Measurements from ENCODE around the gene EXOC3. TPM values are rescaled to one million over a fixed set of nuclear protein-coding genes. Genes with fewer than 3 reads are reported as not detected.

The EXOC3 gene
- total RNA-seq, 2 experiments from 2014 or later: 67.7 to 68.8 TPM

DNA sequence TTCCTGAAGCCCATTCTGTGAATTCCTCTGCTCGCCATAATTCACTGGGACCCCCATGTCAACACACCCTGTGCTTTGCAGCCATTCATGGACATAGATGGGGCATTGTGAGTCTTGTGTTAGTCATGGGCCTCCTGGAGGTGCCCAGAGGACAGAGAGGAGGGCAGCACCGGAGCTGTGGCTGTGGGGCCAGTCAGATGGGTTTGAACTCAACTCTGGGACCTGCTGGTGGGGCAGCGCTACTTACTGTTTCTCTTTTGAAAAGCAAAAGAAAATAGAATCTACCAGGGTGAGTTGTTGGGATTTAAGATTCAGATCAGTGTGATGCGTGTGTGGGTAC is 11.3 kb upstream of the EXOC3 start:
- CTCF ChIA-PET: interaction anchor here (0.6 to 3.1 kb wide), 11 partner anchors 10 to 243 kb away, joined by 3 to 34 read pairs (median 4); partner anchors contain the start of gene PDCD6
- H3K27me3 Mint-ChIP-seq: no peaks in the 10 kb centered on the region
- no peak overlapping the region for H3K27ac Mint-ChIP-seq

DNA sequence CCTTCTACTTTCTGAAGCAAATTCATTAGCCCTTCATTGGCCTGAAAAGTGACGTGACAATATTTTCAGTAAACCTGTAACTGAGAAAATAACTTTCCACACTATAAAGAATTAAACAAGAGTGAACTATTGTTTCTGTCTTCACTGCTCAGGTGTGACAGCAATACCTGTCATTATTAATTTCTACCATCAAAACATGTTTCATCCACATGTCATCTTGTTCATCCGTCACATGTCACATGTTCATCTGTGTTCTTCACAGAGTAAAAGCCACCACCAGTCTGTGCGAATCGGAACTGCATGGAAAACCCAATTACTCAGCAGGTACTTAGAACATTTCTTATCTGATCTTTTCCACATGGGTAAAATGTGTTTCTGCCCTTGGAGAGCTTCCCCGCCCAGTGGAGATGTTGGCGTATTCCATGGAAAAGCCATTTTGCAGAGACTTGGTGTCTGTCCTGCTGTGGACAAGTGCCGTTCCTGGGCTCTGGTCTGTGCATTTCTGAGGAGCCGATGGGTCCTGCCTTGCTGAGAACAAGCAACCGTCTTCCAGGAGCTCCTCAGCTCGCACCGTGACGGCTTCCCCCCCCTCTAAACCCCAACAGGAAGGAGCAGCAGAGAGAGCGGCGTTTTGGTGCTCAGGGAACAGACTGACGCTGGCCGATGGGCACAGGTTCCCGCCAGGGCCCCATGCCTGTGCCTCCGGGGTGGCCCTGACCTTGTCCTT is 10.6 kb upstream of the EXOC3 start:
- ChIA-PET CTCF (interaction anchor here (1.4 to 3.1 kb wide), 4 partner anchors 10 to 244 kb away, joined by 3 to 34 read pairs (median 7); no protein-coding TSS in a partner anchor), POLR2A (no interaction called here)
- peak; percentile 12 for DNase-seq
- Mint-ChIP-seq H3K9me3 (no peaks in the 10 kb centered on the region), H3K4me1 (no peaks in the 10 kb centered on the region), H3K4me3 (no peak overlapping the region), H3K27me3 (no peaks in the 10 kb centered on the region), H3K36me3 (ENCODE audit: low read depth) (peaks cover 8% of the 10 kb centered on the region), H3K27ac (no peak overlapping the region)

More for the DNA sequence above, 11.3 kb upstream of the EXOC3 start:
- no peaks in the 10 kb centered on the region for H3K9me3 Mint-ChIP-seq
- POLR2A ChIA-PET: interaction anchor here (0.7 to 1.2 kb wide), 2 partner anchors 10 to 115 kb away, joined by 3 to 5 read pairs; no protein-coding TSS in a partner anchor
- DNase-seq: peak; percentile 14
- no peaks in the 10 kb centered on the region for H3K4me1 Mint-ChIP-seq
- H3K36me3 Mint-ChIP-seq (ENCODE audit: low read depth): peaks cover 8% of the 10 kb centered on the region
- H3K4me3 Mint-ChIP-seq: no peak overlapping the region

DNA sequence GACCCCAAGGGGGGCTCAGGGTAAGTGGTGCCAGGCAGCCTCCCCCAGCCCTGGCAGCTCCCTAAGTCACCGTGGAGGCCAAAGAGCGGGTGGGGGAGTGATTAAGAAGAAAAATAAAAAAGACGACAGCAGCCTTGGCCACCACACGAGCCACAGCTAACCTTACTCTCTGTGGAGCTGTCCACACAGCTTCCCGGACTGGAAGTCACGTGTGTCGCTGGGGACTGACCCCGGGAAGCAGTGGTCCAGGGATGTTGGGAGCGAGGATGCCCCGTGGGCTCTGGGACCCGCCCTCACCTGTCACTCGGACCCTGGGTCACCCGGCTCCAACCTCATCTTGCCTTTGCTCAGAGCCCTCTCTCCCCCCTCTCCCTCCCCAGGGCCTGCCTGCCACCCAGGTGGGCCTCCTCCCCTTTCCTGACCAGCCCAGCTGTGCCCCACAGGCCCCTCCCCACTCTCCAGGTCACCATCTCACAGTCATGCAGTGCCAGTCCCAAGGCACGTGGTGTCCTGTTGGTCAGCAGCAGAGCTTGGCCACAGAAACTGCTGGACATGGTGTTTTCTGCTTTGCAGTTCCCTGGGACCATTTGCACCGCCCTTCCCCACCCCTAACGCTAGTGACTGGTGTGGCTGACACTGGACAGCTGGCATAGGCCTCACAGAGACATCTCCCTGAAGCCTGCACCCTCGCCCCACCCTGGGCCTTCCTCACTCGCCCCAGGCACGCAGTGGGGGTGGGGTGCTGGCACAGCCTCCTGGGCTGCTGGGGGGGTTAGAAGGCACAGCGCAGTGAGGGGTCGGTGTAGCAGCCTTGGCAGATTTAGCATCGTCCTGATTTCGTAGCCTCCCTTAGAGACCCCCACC is 9.8 kb upstream of the EXOC3 start:
- POLR2A ChIA-PET: no interaction called here

DNA sequence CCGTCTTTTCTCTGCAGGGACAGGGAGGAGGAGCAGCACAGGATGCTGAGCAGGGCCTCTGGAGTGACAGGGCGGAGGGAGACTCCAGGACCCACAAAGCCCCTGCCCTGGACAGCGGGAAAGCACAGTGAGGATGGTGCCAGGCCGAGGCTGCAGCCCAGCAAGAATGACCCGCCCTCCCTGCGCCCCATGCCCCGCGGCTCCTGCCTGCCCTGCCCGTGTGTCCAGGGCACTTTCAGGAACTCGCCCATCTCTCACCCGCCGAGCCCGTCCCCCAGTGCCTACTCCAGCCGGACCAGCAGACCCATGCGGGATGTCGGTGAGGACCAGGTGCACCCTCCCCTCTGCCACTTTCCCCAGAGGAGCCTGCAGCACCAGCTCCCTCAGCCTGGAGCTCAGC is 9.1 kb upstream of the EXOC3 start:
- ChIA-PET CTCF (no interaction called here), POLR2A (no interaction called here)
- Mint-ChIP-seq H3K27me3 (no peaks in the 10 kb centered on the region), H3K4me3 (no peak overlapping the region), H3K27ac (no peak overlapping the region), H3K9me3 (no peaks in the 10 kb centered on the region), H3K36me3 (ENCODE audit: low read depth) (peaks cover 4% of the 10 kb centered on the region), H3K4me1 (no peaks in the 10 kb centered on the region)
- DNase-seq: no peak

More for the DNA sequence above, 9.8 kb upstream of the EXOC3 start:
- no peaks in the 10 kb centered on the region for H3K9me3 Mint-ChIP-seq
- CTCF ChIA-PET: interaction anchor here (3.1 kb wide), 1 partner anchor 116 kb away, joined by 34 read pairs; no protein-coding TSS in a partner anchor
- H3K4me3 Mint-ChIP-seq: no peak overlapping the region
- H3K27ac Mint-ChIP-seq: no peak overlapping the region
- H3K36me3 Mint-ChIP-seq (ENCODE audit: low read depth): peaks cover 4% of the 10 kb centered on the region
- peak; percentile 14 for DNase-seq
- no peaks in the 10 kb centered on the region for H3K4me1 Mint-ChIP-seq
- H3K27me3 Mint-ChIP-seq: no peaks in the 10 kb centered on the region

DNA sequence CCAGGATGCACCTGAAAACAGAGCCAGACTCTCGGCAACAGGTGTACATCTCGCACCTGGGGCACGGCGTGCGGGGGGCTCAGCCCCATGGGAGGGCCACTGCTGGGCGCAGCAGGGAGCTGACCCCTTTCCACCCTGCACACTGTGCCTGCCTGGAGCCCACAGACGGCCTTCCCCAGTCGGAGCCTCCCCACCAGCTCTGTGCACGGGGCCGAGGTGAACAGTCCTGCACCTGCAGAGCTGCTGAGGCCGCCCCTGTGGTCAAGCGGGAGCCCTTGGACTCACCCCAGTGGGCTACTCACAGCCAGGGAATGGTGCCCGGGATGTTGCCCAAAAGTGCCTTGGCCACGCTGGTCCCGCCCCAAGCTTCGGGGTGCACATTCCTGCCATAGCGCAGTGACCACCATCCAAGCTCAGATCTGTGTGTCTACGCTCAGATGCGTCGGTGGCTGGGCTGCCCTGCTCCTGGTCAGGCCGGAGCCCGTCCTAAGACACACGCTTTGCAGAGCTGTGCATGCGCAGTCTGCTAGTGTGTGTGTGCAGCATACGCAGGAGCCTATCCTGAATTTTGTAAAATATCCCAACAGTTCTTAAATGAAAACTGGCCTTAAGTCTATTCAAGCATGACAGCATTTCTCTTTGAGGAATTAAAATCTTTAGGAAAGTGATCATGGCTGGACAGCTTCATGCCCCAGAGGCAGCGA is 8.4 kb upstream of the EXOC3 start:
- Mint-ChIP-seq H3K9me3 (no peaks in the 10 kb centered on the region), H3K4me3 (no peak overlapping the region), H3K36me3 (ENCODE audit: low read depth) (peaks cover 4% of the 10 kb centered on the region), H3K4me1 (no peaks in the 10 kb centered on the region), H3K27me3 (no peaks in the 10 kb centered on the region), H3K27ac (no peak overlapping the region)
- POLR2A ChIA-PET: interaction anchor here (0.9 to 1.0 kb wide), 2 partner anchors 12 to 39 kb away, joined by 3 read pairs; no protein-coding TSS in a partner anchor
- no peak for DNase-seq
- CTCF ChIA-PET: interaction anchor here (0.9 to 1.2 kb wide), 2 partner anchors 11 to 149 kb away, joined by 3 read pairs; no protein-coding TSS in a partner anchor

DNA sequence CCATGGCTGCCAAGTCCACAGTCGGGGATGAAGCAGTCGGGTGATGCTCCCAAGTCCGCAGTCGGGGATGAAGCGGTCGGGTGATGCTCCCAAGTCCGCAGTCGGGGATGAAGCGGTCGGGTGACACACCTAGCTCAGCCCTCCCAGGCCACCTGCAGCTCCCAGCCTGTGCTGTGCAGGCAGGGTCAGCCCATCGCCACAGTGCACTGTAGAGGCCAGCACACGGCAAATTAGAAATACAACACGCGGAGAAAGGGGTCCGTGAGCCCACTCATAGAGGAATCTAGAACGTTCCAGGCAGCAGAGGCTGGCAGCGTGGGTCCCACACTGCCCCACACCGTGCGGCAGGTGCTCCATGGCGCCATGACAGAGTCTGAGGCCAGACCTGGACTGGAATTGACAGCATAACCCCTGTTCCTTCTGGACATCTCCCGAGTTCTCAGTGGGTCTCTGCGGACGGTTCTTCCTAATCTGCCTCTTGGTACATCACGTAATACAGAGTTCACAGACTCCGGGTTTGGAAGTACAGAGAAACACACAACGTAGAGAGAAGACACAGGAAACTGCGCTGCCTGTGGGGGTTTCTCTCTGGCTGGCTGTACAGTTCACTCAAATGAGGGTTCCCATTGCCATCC is 7.7 kb upstream of the EXOC3 start:
- H3K9me3 Mint-ChIP-seq: no peaks in the 10 kb centered on the region
- H3K27me3 Mint-ChIP-seq: no peaks in the 10 kb centered on the region
- ChIA-PET CTCF (interaction anchor here (0.9 to 1.2 kb wide), 2 partner anchors 11 to 149 kb away, joined by 3 read pairs; no protein-coding TSS in a partner anchor), POLR2A (interaction anchor here (0.9 to 1.0 kb wide), 2 partner anchors 11 to 40 kb away, joined by 3 read pairs; no protein-coding TSS in a partner anchor)
- no peaks in the 10 kb centered on the region for H3K4me1 Mint-ChIP-seq
- no peak overlapping the region for H3K27ac Mint-ChIP-seq
- no peak overlapping the region for H3K4me3 Mint-ChIP-seq
- no peak for DNase-seq
- H3K36me3 Mint-ChIP-seq (ENCODE audit: low read depth): no peaks in the 10 kb centered on the region

DNA sequence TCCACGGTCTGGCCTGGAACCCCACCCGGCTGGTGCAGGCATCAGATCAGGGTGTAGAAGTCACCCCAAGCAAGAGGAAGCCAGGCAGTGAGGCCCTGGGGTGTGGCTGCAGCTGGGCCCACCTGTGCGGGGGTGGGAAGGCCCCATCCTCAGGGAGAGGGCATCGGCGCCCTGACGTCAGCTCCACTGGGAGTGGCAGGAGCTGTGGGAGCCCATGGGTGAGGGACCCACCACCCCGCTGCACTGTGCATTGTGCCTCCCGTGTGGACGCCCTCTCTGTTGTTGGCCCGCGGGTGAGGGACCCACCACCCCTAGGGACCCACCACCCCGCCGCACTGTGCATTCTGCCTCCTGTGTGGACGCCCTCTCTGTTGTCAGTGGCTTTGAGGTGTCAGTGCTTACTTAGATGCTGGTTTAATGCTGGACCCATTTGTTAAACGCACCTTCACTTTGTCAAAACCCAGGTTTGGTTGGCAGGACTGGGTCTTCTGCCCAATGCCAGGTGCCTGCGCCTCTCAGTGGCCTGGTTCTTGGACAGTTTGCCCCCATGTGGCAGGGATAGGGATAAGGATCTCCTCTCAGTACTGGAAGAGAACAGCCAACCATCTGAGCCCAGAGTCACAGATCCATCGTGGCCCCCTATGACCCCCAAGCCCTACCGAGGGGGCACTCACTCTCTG is 6.9 kb upstream of the EXOC3 start:
- CTCF ChIA-PET: interaction anchor here (0.6 to 1.2 kb wide), 2 partner anchors 10 to 268 kb away, joined by 3 to 4 read pairs; no protein-coding TSS in a partner anchor
- POLR2A ChIA-PET: no interaction called here
- Mint-ChIP-seq H3K4me1 (no peaks in the 10 kb centered on the region), H3K9me3 (no peaks in the 10 kb centered on the region), H3K36me3 (ENCODE audit: low read depth) (no peaks in the 10 kb centered on the region), H3K27me3 (no peaks in the 10 kb centered on the region), H3K4me3 (no peak overlapping the region), H3K27ac (no peak overlapping the region)
- DNase-seq: no peak

DNA sequence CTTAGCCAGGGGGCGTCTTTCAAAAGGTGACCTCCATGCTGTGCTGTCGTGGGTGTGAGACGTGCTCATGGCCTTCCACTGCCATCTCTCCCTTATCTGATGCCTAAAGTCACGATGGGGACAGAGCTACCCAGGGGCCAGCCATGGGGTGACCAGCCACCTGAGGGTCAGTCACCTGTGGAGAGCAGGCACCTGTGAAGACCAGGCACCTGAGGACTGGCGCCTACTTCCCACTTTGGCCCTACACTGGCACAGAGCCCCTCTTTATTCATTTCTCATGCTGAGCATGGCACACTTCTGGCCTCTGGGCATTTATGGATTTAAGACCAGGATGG is 6.4 kb upstream of the EXOC3 start:
- H3K4me1 Mint-ChIP-seq: peaks cover under 1% of the 10 kb centered on the region
- ChIA-PET POLR2A (no interaction called here), CTCF (interaction anchor here (0.6 kb wide), 1 partner anchor 268 kb away, joined by 4 read pairs; no protein-coding TSS in a partner anchor)

DNA sequence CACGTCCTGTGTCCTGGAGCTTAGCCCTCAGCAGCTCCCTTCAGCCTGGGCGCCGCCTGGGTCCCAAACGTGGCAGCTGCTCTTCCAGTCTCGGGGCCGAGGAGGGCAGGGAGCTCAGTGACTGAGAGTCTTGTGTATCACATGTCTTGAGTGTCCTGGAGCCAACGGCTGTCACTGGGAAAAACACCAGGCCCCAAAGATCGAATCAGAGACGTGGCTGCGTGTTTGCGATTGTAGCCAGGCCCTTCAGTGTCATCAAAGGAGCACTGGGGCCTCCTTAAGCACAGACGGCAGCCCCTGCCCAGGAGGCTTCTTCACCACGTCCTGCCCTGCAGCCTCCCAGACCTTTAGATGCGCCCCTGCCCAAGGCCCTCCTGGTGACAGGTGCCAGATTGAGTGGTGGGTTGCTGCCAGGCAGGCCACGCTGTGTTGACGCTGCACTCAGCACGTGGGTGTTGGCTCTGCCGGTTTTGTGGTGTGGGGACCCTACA is 5.7 kb upstream of the EXOC3 start:
- Mint-ChIP-seq H3K9me3 (no peaks in the 10 kb centered on the region), H3K27me3 (no peaks in the 10 kb centered on the region), H3K27ac (no peak overlapping the region), H3K4me3 (no peak overlapping the region), H3K36me3 (ENCODE audit: low read depth) (peaks cover under 1% of the 10 kb centered on the region), H3K4me1 (peaks cover 8% of the 10 kb centered on the region)
- ChIA-PET POLR2A (no interaction called here), CTCF (no interaction called here)
- DNase-seq: no peak

More for the DNA sequence above, 6.4 kb upstream of the EXOC3 start:
- H3K27ac Mint-ChIP-seq: no peak overlapping the region
- no peaks in the 10 kb centered on the region for H3K36me3 Mint-ChIP-seq (ENCODE audit: low read depth)
- no peak overlapping the region for H3K4me3 Mint-ChIP-seq
- no peaks in the 10 kb centered on the region for H3K27me3 Mint-ChIP-seq
- DNase-seq: no peak
- H3K9me3 Mint-ChIP-seq: no peaks in the 10 kb centered on the region

DNA sequence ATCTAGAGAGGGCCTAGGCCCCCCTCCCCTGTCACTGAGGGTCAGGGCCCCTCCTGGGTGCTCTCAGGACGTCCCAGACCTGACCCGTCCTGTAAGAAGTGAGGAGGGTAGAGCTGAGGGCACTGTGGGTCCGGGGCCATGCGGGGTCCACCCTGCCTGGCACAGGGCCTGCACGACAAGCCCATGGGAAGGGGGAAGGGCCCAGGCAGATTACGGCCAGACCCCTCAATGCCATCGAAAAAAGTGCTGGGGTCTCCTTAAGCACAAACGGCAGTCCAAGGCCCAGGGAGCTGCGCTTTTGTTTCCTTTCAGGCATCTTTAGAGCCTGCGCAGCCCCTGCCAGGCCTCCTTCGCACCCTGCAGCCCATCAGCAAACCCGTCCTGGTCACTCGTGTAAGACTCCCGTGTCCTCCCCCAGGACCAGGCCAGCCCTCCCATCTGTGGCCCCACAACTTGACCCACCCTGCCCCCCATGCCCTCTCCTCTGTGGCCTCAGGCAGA is 4.4 kb upstream of the EXOC3 start:
- H3K4me3 Mint-ChIP-seq: no peak overlapping the region
- CTCF ChIA-PET: interaction anchor here (0.7 to 1.5 kb wide), 2 partner anchors 9 to 122 kb away, joined by 3 read pairs; no protein-coding TSS in a partner anchor
- DNase-seq: no peak
- H3K27ac Mint-ChIP-seq: no peak overlapping the region
- H3K4me1 Mint-ChIP-seq: peaks cover 13% of the 10 kb centered on the region
- H3K36me3 Mint-ChIP-seq (ENCODE audit: low read depth): peaks cover 4% of the 10 kb centered on the region
- H3K9me3 Mint-ChIP-seq: no peaks in the 10 kb centered on the region
- POLR2A ChIA-PET: no interaction called here
- H3K27me3 Mint-ChIP-seq: no peaks in the 10 kb centered on the region

DNA sequence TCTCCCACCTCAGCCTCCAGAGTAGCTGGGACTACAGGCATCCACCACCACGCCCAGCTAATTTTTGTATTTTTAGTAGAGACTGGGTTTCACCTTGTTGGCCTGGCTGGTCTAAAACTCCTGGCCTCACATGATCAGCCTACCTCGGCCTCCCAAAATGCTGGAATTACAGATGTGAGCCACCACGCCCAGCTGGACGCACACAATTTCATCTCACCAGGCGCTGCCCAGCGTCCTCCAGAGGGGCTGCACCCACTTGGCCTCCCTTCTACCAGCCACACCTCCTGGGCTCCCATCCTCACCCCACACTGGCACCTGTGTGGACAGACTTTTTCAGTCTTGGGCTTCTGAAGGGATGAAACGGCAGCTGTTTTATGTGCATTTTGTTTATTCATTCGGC is 3.8 kb upstream of the EXOC3 start:
- CTCF ChIA-PET: interaction anchor here (1.5 kb wide), 1 partner anchor 122 kb away, joined by 3 read pairs; no protein-coding TSS in a partner anchor
- no peak overlapping the region for H3K4me3 Mint-ChIP-seq
- no peaks in the 10 kb centered on the region for H3K9me3 Mint-ChIP-seq
- no peak for DNase-seq
- peaks cover 4% of the 10 kb centered on the region for H3K36me3 Mint-ChIP-seq (ENCODE audit: low read depth)
- POLR2A ChIA-PET: no interaction called here
- H3K27me3 Mint-ChIP-seq: no peaks in the 10 kb centered on the region
- peaks cover 17% of the 10 kb centered on the region for H3K4me1 Mint-ChIP-seq
- no peak overlapping the region for H3K27ac Mint-ChIP-seq

Data from activated CD4-positive, alpha-beta memory T cell treated with anti-CD3 and anti-CD28 coated beads, Interleukin-2, amount 10 ng/mL, durations not matched to agents 7 days and 5 days (primary cell).